Stimulated activated CD8-positive, alpha-beta memory T cell treated with anti-CD3 and anti-CD28 coated beads, Interleukin-15, amount 100 ng/mL, for 4 hours (primary cell): ENCODE results near the gene SMAD7.
"Not testable (repeated sequence)": the region's sequence is repeated elsewhere in the genome, so short reads cannot be mapped to it uniquely, and the experiment has no call there.

Source experiments
- DNase-seq, 2 donors: peaks; one replicate each; pipeline ENCODE4 v3.0.0-alpha.2; 2020; ENCODE audit warnings: low read depth in 2 of 2

SMAD7 gene

GRCh38 chr18:48878471-48878870 is 72.3 kb downstream of the SMAD7 start:
- DNase-seq, result no peak

- DNase-seq, result no peak
Measured at GRCh38 chr18:48877941-48878340, 72.8 kb downstream of the SMAD7 start.

- no peak for DNase-seq
Measured at GRCh38 chr18:48876590-48876989, 74.2 kb downstream of the SMAD7 start.

GRCh38 chr18:48875942-48876511 is 74.7 kb downstream of the SMAD7 start:
- DNase-seq, result no peak

- no peak for DNase-seq
Measured at GRCh38 chr18:48875314-48875941, 75.3 kb downstream of the SMAD7 start.

GRCh38 chr18:48874701-48875162 is 76.0 kb downstream of the SMAD7 start:
- no peak for DNase-seq

GRCh38 chr18:48874233-48874632 is 76.5 kb downstream of the SMAD7 start:
- no peak for DNase-seq

GRCh38 chr18:48872234-48873145 is 78.3 kb downstream of the SMAD7 start:
- DNase-seq, result no peak

GRCh38 chr18:48871391-48872166 is 79.2 kb downstream of the SMAD7 start:
- no peak for DNase-seq

GRCh38 chr18:48870926-48871325 is 79.8 kb downstream of the SMAD7 start:
- not testable (repeated sequence) for DNase-seq
